Stimulated activated memory B cell treated with anti-CD40 and anti-IgM and Interleukin-4, amounts not matched to agents 10 μg/mL and 1 μg/mL and 100 μg/mL, for 72 hours (primary cell): ENCODE data around the gene TANK.
A peak's percentile ranks its signal among the peaks of the same experiment; 100 is the strongest.
"Not testable (repeated sequence)": the region's sequence is repeated elsewhere in the genome, so short reads cannot be mapped to it uniquely, and the experiment has no call there.

Experiments
- ATAC-seq: fragments of 150-1000 bp; cut with Tn5 transposase; 2 replicates; pipeline ENCODE4 v1.10.0; 2021
- H3K27ac Mint-ChIP-seq: one replicate; pipeline ENCODE4 v1.8.0; 2022; ENCODE audit warnings: mild to moderate bottlenecking, mixed read lengths
- H3K27me3 Mint-ChIP-seq: one replicate; pipeline ENCODE4 v1.8.0; 2022; ENCODE audit warnings: mixed read lengths
- H3K36me3 Mint-ChIP-seq: one replicate; pipeline ENCODE4 v1.8.0; 2022; ENCODE audit warnings: mixed read lengths
- H3K4me1 Mint-ChIP-seq: one replicate; pipeline ENCODE4 v1.8.0; 2022; ENCODE audit warnings: mixed read lengths
- H3K4me3 Mint-ChIP-seq: one replicate; pipeline ENCODE4 v1.8.0; 2022; ENCODE audit warnings: mild to moderate bottlenecking, moderate library complexity, mixed read lengths
- H3K9me3 Mint-ChIP-seq: one replicate; pipeline ENCODE4 v1.8.0; 2022; ENCODE audit warnings: mixed read lengths

Gene TANK

GRCh38 chr2:161124201-161124600, 36.0 kb upstream of the TANK start:
- Mint-ChIP-seq H3K27me3 (no peaks in the 10 kb centered on the region), H3K27ac (peak overlapping the region; percentile 3), H3K4me3 (no peak overlapping the region), H3K4me1 (peaks cover 30% of the 10 kb centered on the region), H3K9me3 (no peaks in the 10 kb centered on the region), H3K36me3 (no peaks in the 10 kb centered on the region)
- ATAC-seq = peak; percentile 67

GRCh38 chr2:161128885-161129284, 31.3 kb upstream of the TANK start:
- Mint-ChIP-seq H3K27me3 (no peaks in the 10 kb centered on the region), H3K4me3 (no peak overlapping the region), H3K36me3 (no peaks in the 10 kb centered on the region), H3K9me3 (peaks cover 7% of the 10 kb centered on the region), H3K27ac (no peak overlapping the region), H3K4me1 (peaks cover 9% of the 10 kb centered on the region)
- ATAC-seq = no peak

GRCh38 chr2:161130354-161130753, 29.9 kb upstream of the TANK start:
- H3K27ac Mint-ChIP-seq = no peak overlapping the region
- no peak overlapping the region for H3K4me3 Mint-ChIP-seq
- peaks cover 15% of the 10 kb centered on the region for H3K4me1 Mint-ChIP-seq
- peaks cover 7% of the 10 kb centered on the region for H3K9me3 Mint-ChIP-seq
- ATAC-seq = no peak
- no peaks in the 10 kb centered on the region for H3K27me3 Mint-ChIP-seq
- no peaks in the 10 kb centered on the region for H3K36me3 Mint-ChIP-seq

GRCh38 chr2:161131074-161131680, 29.1 kb upstream of the TANK start:
- H3K4me3 Mint-ChIP-seq = no peak overlapping the region
- no peaks in the 10 kb centered on the region for H3K36me3 Mint-ChIP-seq
- no peak for ATAC-seq

GRCh38 chr2:161131804-161132203, 28.4 kb upstream of the TANK start:
- Mint-ChIP-seq H3K27me3 (no peaks in the 10 kb centered on the region), H3K9me3 (peaks cover 7% of the 10 kb centered on the region), H3K36me3 (no peaks in the 10 kb centered on the region), H3K4me1 (peaks cover 22% of the 10 kb centered on the region), H3K4me3 (no peak overlapping the region), H3K27ac (no peak overlapping the region)
- no peak for ATAC-seq

More at GRCh38 chr2:161131074-161131680, 29.1 kb upstream of the TANK start:
- Mint-ChIP-seq H3K9me3 (peaks cover 7% of the 10 kb centered on the region), H3K4me1 (peaks cover 18% of the 10 kb centered on the region), H3K27ac (no peak overlapping the region), H3K27me3 (no peaks in the 10 kb centered on the region)

- H3K4me3 Mint-ChIP-seq, H3K36me3 Mint-ChIP-seq, H3K27me3 Mint-ChIP-seq, H3K9me3 Mint-ChIP-seq, ATAC-seq, H3K27ac Mint-ChIP-seq: not testable (repeated sequence)
- peaks cover 22% of the 10 kb centered on the region for H3K4me1 Mint-ChIP-seq
These were observed 27.8 kb upstream of the TANK start for GRCh38 chr2:161132384-161132783.

GRCh38 chr2:161133366-161133765, 26.9 kb upstream of the TANK start:
- Mint-ChIP-seq H3K4me1 (peaks cover 22% of the 10 kb centered on the region), H3K4me3 (no peak overlapping the region), H3K27me3 (no peaks in the 10 kb centered on the region), H3K36me3 (no peaks in the 10 kb centered on the region), H3K27ac (no peak overlapping the region), H3K9me3 (peaks cover 7% of the 10 kb centered on the region)
- ATAC-seq = no peak

- Mint-ChIP-seq H3K4me1 (peaks cover 22% of the 10 kb centered on the region), H3K27me3 (no peaks in the 10 kb centered on the region), H3K36me3 (peaks cover 6% of the 10 kb centered on the region), H3K4me3 (peak overlapping the region; percentile 37), H3K9me3 (peaks cover 7% of the 10 kb centered on the region), H3K27ac (peak overlapping the region; percentile 98)
- no peak for ATAC-seq
These were observed 25.4 kb upstream of the TANK start for GRCh38 chr2:161134547-161135518.

GRCh38 chr2:161135951-161136593, 24.2 kb upstream of the TANK start:
- Mint-ChIP-seq H3K4me3 (peak overlapping the region; percentile 93), H3K9me3 (peaks cover 3% of the 10 kb centered on the region), H3K4me1 (peaks cover 32% of the 10 kb centered on the region), H3K27me3 (no peaks in the 10 kb centered on the region), H3K36me3 (peaks cover 14% of the 10 kb centered on the region), H3K27ac (peak overlapping the region; percentile 98)
- ATAC-seq = no peak

GRCh38 chr2:161136696-161137324, 23.4 kb upstream of the TANK start:
- Mint-ChIP-seq H3K4me3 (peak overlapping the region; percentile 93), H3K4me1 (peaks cover 40% of the 10 kb centered on the region), H3K27ac (peak overlapping the region; percentile 98), H3K27me3 (no peaks in the 10 kb centered on the region), H3K36me3 (peaks cover 22% of the 10 kb centered on the region), H3K9me3 (peaks cover 6% of the 10 kb centered on the region)
- peak; percentile 97 for ATAC-seq

GRCh38 chr2:161138429-161138828, 21.8 kb upstream of the TANK start:
- peak overlapping the region; percentile 89 for H3K27ac Mint-ChIP-seq
- H3K4me1 Mint-ChIP-seq = peaks cover 56% of the 10 kb centered on the region
- H3K9me3 Mint-ChIP-seq = peaks cover 3% of the 10 kb centered on the region
- H3K27me3 Mint-ChIP-seq = no peaks in the 10 kb centered on the region
- peak overlapping the region; percentile 96 for H3K4me3 Mint-ChIP-seq
- H3K36me3 Mint-ChIP-seq = peaks cover 38% of the 10 kb centered on the region
- no peak for ATAC-seq

- Mint-ChIP-seq H3K9me3 (peaks cover 5% of the 10 kb centered on the region), H3K4me3 (peak overlapping the region; percentile 96), H3K27me3 (no peaks in the 10 kb centered on the region), H3K4me1 (peaks cover 61% of the 10 kb centered on the region), H3K36me3 (peaks cover 47% of the 10 kb centered on the region), H3K27ac (peak overlapping the region; percentile 89)
- ATAC-seq = no peak
These were observed 20.9 kb upstream of the TANK start for GRCh38 chr2:161139098-161139987.

GRCh38 chr2:161141033-161141432, 19.2 kb upstream of the TANK start:
- peak; percentile 46 for ATAC-seq

GRCh38 chr2:161146209-161146775, 13.9 kb upstream of the TANK start:
- H3K27me3 Mint-ChIP-seq = no peaks in the 10 kb centered on the region
- peak overlapping the region; percentile 76 for H3K27ac Mint-ChIP-seq
- no peak for ATAC-seq
- H3K36me3 Mint-ChIP-seq = peaks cover 99% of the 10 kb centered on the region
- peaks cover 25% of the 10 kb centered on the region for H3K9me3 Mint-ChIP-seq
- H3K4me3 Mint-ChIP-seq = peak overlapping the region; percentile 35
- H3K4me1 Mint-ChIP-seq = peaks cover 94% of the 10 kb centered on the region

More at GRCh38 chr2:161141033-161141432, 19.2 kb upstream of the TANK start:
- Mint-ChIP-seq H3K4me3 (peak overlapping the region; percentile 66), H3K4me1 (peaks cover 65% of the 10 kb centered on the region), H3K27ac (peak overlapping the region; percentile 40), H3K9me3 (peaks cover 10% of the 10 kb centered on the region), H3K36me3 (peaks cover 64% of the 10 kb centered on the region), H3K27me3 (no peaks in the 10 kb centered on the region)
